PC-9 (cell line): ENCODE data around the gene RUNX1. TPM values are rescaled to one million over a fixed set of nuclear protein-coding genes. Genes with fewer than 3 reads are reported as not detected.

ENCODE experiments used
- BruUV-seq: library from RNA; stranded (reverse); fragments of 400-500 nt; replicated peaks from 2 replicates; lab custom pipeline; 2021; lab: Mats Ljungman, UMichigan
- CTCF ChIA-PET: fragments of 300-600 bp; sonication (Branson Sonifier 250); formaldehyde crosslinking; loops from one replicate; lab custom pipeline; 2022; ENCODE audit warnings: antibody characterized with exemption; lab: Charles Lee
- POLR2A ChIA-PET: fragments of 300-600 bp; sonication (Branson Sonifier 250); formaldehyde crosslinking; loops from one replicate; lab custom pipeline; 2022; ENCODE audit warnings: antibody characterized with exemption; ENCODE audit not compliant: unreplicated experiment; lab: Charles Lee
- DNase-seq, 2 experiments: peaks; one replicate each; pipeline versions ENCODE4 v3.0.0 to v3.0.0-alpha.2; 2015 to 2022; ENCODE audit warnings: mixed read lengths in 1 of 2
- H2AFZ ChIP-seq: fragments of 200-600 bp; sonication (generic); 2 replicates; pipeline ENCODE4 v1.8.1; 2017; ENCODE audit warnings: antibody characterized with exemption
- H3F3A ChIP-seq: fragments of 200-600 bp; sonication (generic); 2 replicates; pipeline ENCODE4 v1.8.1; 2017; ENCODE audit warnings: antibody characterized with exemption, mild to moderate bottlenecking, low read depth; ENCODE audit not compliant: insufficient read depth
- H3K27ac ChIP-seq: fragments of 200-600 bp; sonication (generic); 2 replicates; pipeline ENCODE4 v1.6.1; 2016; ENCODE audit warnings: mixed run types
- H3K27me3 ChIP-seq: fragments of 200-600 bp; sonication (generic); 2 replicates; pipeline ENCODE4 v1.6.1; 2016; ENCODE audit warnings: low read depth, mixed run types; ENCODE audit not compliant: insufficient read depth
- H3K36me3 ChIP-seq: fragments of 200-600 bp; sonication (generic); 2 replicates; pipeline ENCODE4 v1.6.1; 2016; ENCODE audit warnings: low read depth, mixed run types
- H3K4me1 ChIP-seq: fragments of 200-600 bp; sonication (generic); replicated peaks from 2 replicates; pipeline ENCODE4 v1.6.1; 2016; ENCODE audit warnings: mixed run types; ENCODE audit not compliant: insufficient read depth
- H3K4me2 ChIP-seq: fragments of 200-600 bp; sonication (generic); 2 replicates; pipeline ENCODE4 v1.6.1; 2017; ENCODE audit warnings: mixed run types
- H3K4me3 ChIP-seq: fragments of 200-600 bp; sonication (generic); 2 replicates; pipeline ENCODE4 v1.6.1; 2016; ENCODE audit warnings: mixed run types
- H3K79me2 ChIP-seq: fragments of 200-600 bp; sonication (generic); 2 replicates; pipeline ENCODE4 v1.6.1; 2017; ENCODE audit warnings: low read depth, mixed run types
- H3K9me2 ChIP-seq: fragments of 200-600 bp; sonication (generic); 2 replicates; pipeline ENCODE4 v1.8.1; 2017; ENCODE audit warnings: mild to moderate bottlenecking; ENCODE audit not compliant: insufficient read depth
- H3K9me3 ChIP-seq: fragments of 200-600 bp; sonication (generic); 2 replicates; pipeline ENCODE4 v1.8.1; 2016; ENCODE audit warnings: low read depth; ENCODE audit not compliant: insufficient read depth
- H4K20me1 ChIP-seq: fragments of 200-600 bp; sonication (generic); 2 replicates; pipeline ENCODE4 v1.8.1; 2017; ENCODE audit not compliant: insufficient read depth
- EZH2 ChIP-seq: fragments of 200-600 bp; sonication (generic); IDR thresholded peaks from 2 replicates; pipeline ENCODE4 v1.8.0; 2017; ENCODE audit warnings: antibody characterized with exemption, low read depth
- intact Hi-C: fragments of 100-400 bp; cut with micrococcal nuclease; formaldehyde crosslinking; loops from one replicate; pipeline ENCODE4 v1.10.0; 2022; ENCODE audit not compliant: unreplicated experiment
- total RNA-seq: library from RNA; stranded (reverse); gene quantifications from 2 replicates; pipeline ENCODE4 v1.2.3, GENCODE V29; 2021
- TF ChIP-seq, protein P1 (sequence below): fragments of 200-600 bp; sonication (generic); conservative IDR thresholded peaks from 2 replicates; pipeline ENCODE4 v1.6.1; 2017; ENCODE audit warnings: mixed run types, antibody characterized with exemption, mild to moderate bottlenecking, moderate library complexity

RUNX1 gene
- total RNA-seq, 1 experiment from 2014 or later: 58.5 TPM

DNA sequence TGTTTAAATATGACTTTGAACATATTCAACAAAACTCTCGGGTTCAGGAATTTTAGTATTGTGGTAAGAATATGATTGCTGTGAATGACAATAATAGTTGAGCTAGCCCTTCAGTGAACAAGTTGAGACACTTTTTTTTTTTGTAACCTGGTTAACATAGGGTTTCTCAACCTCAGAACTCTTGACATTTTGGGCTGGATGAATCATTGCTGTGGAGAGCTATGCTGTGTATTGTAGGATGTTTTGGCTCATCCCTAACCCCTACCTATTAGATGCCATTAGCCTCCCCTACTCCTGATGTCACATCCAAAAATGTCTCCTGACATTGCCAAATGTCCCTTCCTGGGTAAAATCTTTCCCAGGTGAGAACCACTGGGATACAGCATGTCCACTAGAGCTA, 113.7 kb downstream of the RUNX1 start:
- H3K9me3 ChIP-seq: no peaks in the 10 kb centered on the region
- no peak overlapping the region for H2AFZ ChIP-seq
- H3F3A ChIP-seq: no peaks in the 10 kb centered on the region
- DNase-seq: no peak
- H3K36me3 ChIP-seq: peaks cover 10% of the 10 kb centered on the region; the same call in 1 of the 2 replicates
- CTCF ChIA-PET: no interaction called here
- no peak for TF ChIP-seq EZH2
- TF ChIP-seq, protein P1, sequence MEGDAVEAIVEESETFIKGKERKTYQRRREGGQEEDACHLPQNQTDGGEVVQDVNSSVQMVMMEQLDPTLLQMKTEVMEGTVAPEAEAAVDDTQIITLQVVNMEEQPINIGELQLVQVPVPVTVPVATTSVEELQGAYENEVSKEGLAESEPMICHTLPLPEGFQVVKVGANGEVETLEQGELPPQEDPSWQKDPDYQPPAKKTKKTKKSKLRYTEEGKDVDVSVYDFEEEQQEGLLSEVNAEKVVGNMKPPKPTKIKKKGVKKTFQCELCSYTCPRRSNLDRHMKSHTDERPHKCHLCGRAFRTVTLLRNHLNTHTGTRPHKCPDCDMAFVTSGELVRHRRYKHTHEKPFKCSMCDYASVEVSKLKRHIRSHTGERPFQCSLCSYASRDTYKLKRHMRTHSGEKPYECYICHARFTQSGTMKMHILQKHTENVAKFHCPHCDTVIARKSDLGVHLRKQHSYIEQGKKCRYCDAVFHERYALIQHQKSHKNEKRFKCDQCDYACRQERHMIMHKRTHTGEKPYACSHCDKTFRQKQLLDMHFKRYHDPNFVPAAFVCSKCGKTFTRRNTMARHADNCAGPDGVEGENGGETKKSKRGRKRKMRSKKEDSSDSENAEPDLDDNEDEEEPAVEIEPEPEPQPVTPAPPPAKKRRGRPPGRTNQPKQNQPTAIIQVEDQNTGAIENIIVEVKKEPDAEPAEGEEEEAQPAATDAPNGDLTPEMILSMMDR: no peak
- H3K79me2 ChIP-seq: peaks cover 39% of the 10 kb centered on the region
- H4K20me1 ChIP-seq: peaks cover 9% of the 10 kb centered on the region; the same call in 1 of the 2 replicates
- H3K4me2 ChIP-seq: no peak overlapping the region
- BruUV-seq: no TSS peak
- no peak overlapping the region for H3K27ac ChIP-seq
- POLR2A ChIA-PET: no interaction called here
- H3K9me2 ChIP-seq: no peaks in the 10 kb centered on the region; the same call in 1 of the 2 replicates
- intact Hi-C loops: no loop called here
- H3K4me1 ChIP-seq: 0 out of 2 replicates have a peak, but pooled peaks cover 7% of the 10 kb centered on the region
- H3K27me3 ChIP-seq: no peaks in the 10 kb centered on the region
- no peak overlapping the region for H3K4me3 ChIP-seq

DNA sequence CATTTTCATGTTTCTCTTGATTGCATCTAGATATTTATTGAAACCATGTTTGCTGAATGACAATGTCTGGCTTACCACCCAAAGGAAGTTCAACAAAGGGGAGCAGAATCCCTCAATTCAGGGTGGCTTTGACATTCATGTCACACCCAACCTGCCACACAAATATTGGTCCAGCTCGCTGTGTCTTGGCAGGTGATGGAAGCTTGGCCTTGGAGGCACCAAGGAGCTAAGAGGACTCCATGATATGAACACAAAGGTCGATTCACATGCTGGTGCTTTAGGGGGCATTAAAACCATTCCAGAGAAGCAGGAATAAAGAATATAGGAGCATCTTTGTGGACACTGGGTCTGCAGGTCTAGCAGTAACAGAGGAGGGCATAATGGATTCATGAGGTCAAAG, 114.8 kb downstream of the RUNX1 start:
- BruUV-seq: no TSS peak
- peaks cover 8% of the 10 kb centered on the region; the same call in 1 of the 2 replicates for H4K20me1 ChIP-seq
- H3F3A ChIP-seq: no peaks in the 10 kb centered on the region
- intact Hi-C loops: no loop called here
- ChIA-PET POLR2A (interaction anchor here (0.7 kb wide), 1 partner anchor 19 kb away, joined by 7 read pairs; no protein-coding TSS in a partner anchor), CTCF (interaction anchor here (0.6 kb wide), 1 partner anchor 46 kb away, joined by 5 read pairs; no protein-coding TSS in a partner anchor)
- H3K27ac ChIP-seq: no peak overlapping the region
- no peak overlapping the region for H3K4me3 ChIP-seq
- no peaks in the 10 kb centered on the region for H3K9me3 ChIP-seq
- H2AFZ ChIP-seq: no peak overlapping the region
- 0 out of 2 replicates have a peak, but pooled peaks cover 7% of the 10 kb centered on the region for H3K4me1 ChIP-seq
- TF ChIP-seq EZH2: no peak
- TF ChIP-seq, protein P1: no peak
- peaks cover 30% of the 10 kb centered on the region for H3K79me2 ChIP-seq
- no peak for DNase-seq
- no peaks in the 10 kb centered on the region; the same call in 1 of the 2 replicates for H3K9me2 ChIP-seq
- peaks cover 10% of the 10 kb centered on the region; the same call in 1 of the 2 replicates for H3K36me3 ChIP-seq
- H3K27me3 ChIP-seq: no peaks in the 10 kb centered on the region
- H3K4me2 ChIP-seq: no peak overlapping the region

DNA sequence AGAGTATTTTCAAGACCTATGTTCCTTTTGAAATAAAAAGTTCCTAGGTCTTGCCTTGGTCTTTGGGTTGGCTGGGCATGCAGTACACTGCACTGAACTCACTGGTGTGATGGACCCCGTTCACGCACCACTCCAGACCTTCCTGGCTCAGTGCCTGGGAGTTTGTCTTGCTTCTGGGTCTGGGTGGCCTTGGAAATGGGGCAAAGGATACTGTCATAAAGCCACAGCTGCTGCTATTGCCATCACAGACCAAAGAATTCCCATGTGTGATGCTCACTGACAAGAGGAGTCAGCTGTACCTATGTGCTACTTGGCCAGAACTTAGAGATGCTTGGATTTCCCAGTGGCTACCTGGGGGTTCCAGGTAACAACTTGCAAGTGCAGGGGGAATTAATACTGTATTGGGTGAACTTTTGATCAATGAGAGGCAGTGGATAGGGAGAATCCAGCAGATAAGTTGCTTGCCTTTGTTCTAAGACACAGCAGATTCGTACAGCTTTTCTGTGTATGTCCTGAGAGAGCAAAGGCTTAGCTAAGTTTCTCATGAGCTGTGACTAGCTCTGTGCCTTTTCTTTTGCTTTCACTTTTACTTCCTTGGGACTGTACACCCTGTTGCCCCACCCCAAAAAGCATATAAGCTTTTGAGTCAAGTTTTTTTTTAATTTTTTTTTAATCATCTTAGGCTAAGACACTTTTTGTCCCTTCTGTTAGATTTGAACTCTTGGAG, 115.3 kb downstream of the RUNX1 start:
- ChIA-PET POLR2A (interaction anchor here (0.7 kb wide), 1 partner anchor 20 kb away, joined by 7 read pairs; no protein-coding TSS in a partner anchor), CTCF (interaction anchor here (0.6 kb wide), 1 partner anchor 45 kb away, joined by 5 read pairs; no protein-coding TSS in a partner anchor)
- no TSS peak for BruUV-seq

More for the DNA sequence above, 115.3 kb downstream of the RUNX1 start:
- DNase-seq: no peak
- Histone ChIP-seq H3K27me3 (no peaks in the 10 kb centered on the region), H3K9me3 (no peaks in the 10 kb centered on the region), H2AFZ (no peak overlapping the region), H3K4me3 (no peak overlapping the region), H3K36me3 (peaks cover 7% of the 10 kb centered on the region; the same call in 1 of the 2 replicates), H3K79me2 (peaks cover 25% of the 10 kb centered on the region), H4K20me1 (peaks cover 8% of the 10 kb centered on the region; the same call in 1 of the 2 replicates), H3F3A (peaks cover 3% of the 10 kb centered on the region; the same call in 1 of the 2 replicates), H3K9me2 (no peaks in the 10 kb centered on the region), H3K4me2 (no peak overlapping the region), H3K4me1 (0 out of 2 replicates have a peak, but pooled peaks cover 1% of the 10 kb centered on the region), H3K27ac (no peak overlapping the region)
- intact Hi-C loops: no loop called here
- TF ChIP-seq, protein P1: no peak
- TF ChIP-seq EZH2: no peak
